GM23248 (cell line): ENCODE data around the gene KIF6. TPM values are rescaled to one million over a fixed set of nuclear protein-coding genes. Genes with fewer than 3 reads are reported as not detected.

Experiments used
- DNase-seq: peaks from one replicate; pipeline ENCODE4 v3.0.0-alpha.2; 2015
- H2AFZ ChIP-seq: fragments of 200-600 bp; sonication (generic); 2 replicates; pipeline ENCODE4 v1.6.1; 2016; ENCODE audit warnings: antibody characterized with exemption
- H3F3A ChIP-seq: fragments of 200-600 bp; sonication (generic); 2 replicates; pipeline ENCODE4 v1.6.1; 2016; ENCODE audit warnings: mild to moderate bottlenecking, antibody characterized with exemption, mixed run types; ENCODE audit not compliant: insufficient read depth
- H3K27ac ChIP-seq: fragments of 200-600 bp; sonication (generic); 2 replicates; pipeline ENCODE4 v1.5.1; 2016; ENCODE audit warnings: mild to moderate bottlenecking
- H3K27me3 ChIP-seq: fragments of 200-600 bp; sonication (generic); replicated peaks from 2 replicates; pipeline ENCODE4 v1.6.1; 2016; ENCODE audit warnings: mild to moderate bottlenecking; ENCODE audit not compliant: insufficient read depth
- H3K36me3 ChIP-seq: fragments of 200-600 bp; sonication (generic); 2 replicates; pipeline ENCODE4 v1.6.1; 2016; ENCODE audit warnings: low read depth, mild to moderate bottlenecking
- H3K4me1 ChIP-seq: fragments of 200-600 bp; sonication (generic); 2 replicates; pipeline ENCODE4 v1.6.1; 2016; ENCODE audit warnings: mild to moderate bottlenecking; ENCODE audit not compliant: insufficient read depth
- H3K4me2 ChIP-seq: fragments of 200-600 bp; sonication (generic); one replicate; pipeline ENCODE4 v1.6.1; 2016; ENCODE audit warnings: mild to moderate bottlenecking; ENCODE audit not compliant: unreplicated experiment
- H3K4me3 ChIP-seq: fragments of 200-600 bp; sonication (generic); 2 replicates; pipeline ENCODE4 v1.5.1; 2016; ENCODE audit warnings: mild to moderate bottlenecking
- H3K79me2 ChIP-seq: fragments of 200-600 bp; sonication (generic); 2 replicates; pipeline ENCODE4 v1.6.1; 2016; ENCODE audit warnings: mild to moderate bottlenecking; ENCODE audit not compliant: insufficient read depth
- H3K9ac ChIP-seq: fragments of 200-600 bp; sonication (generic); 2 replicates; pipeline ENCODE4 v1.6.1; 2016; ENCODE audit warnings: mild to moderate bottlenecking
- H3K9me2 ChIP-seq: fragments of 200-600 bp; sonication (generic); 2 replicates; pipeline ENCODE4 v1.6.1; 2016; ENCODE audit warnings: mixed run types, mild to moderate bottlenecking, moderate library complexity; ENCODE audit not compliant: insufficient read depth
- H3K9me3 ChIP-seq: fragments of 200-600 bp; sonication (generic); one replicate; pipeline ENCODE4 v1.6.1; 2017; ENCODE audit warnings: low read depth
- H4K20me1 ChIP-seq: fragments of 200-600 bp; sonication (generic); 2 replicates; pipeline ENCODE4 v1.6.0; 2016; ENCODE audit not compliant: insufficient read depth
- EZH2 ChIP-seq: fragments of 200-600 bp; sonication (generic); IDR thresholded peaks from 2 replicates; pipeline ENCODE4 v1.6.1; 2018; ENCODE audit warnings: antibody characterized with exemption, mild to moderate bottlenecking; ENCODE audit not compliant: insufficient read depth, poor library complexity, severe bottlenecking
- EZH2phosphoT487 ChIP-seq: fragments of 200-600 bp; sonication (generic); IDR thresholded peaks from 2 replicates; pipeline ENCODE4 v1.6.1; 2018; ENCODE audit warnings: antibody characterized with exemption, moderate library complexity, mild to moderate bottlenecking, low read depth; ENCODE audit not compliant: insufficient read depth
- WGBS, 2 experiments: methylation state at CpG; one replicate each; pipeline ENCODE4 v1.1.6; 2015 to 2017; ENCODE audit warnings: low lambda C conversion rate in 2 of 2, low coverage in 1 of 2; ENCODE audit errors: missing lambda C conversion rate in 2 of 2; 5-methylcytosine and 5-hydroxymethylcytosine counted together
- in situ Hi-C: fragments of 300-500 bp; cut with MboI; formaldehyde crosslinking; loops from 2 replicates; pipeline ENCODE4 v1.15.0; 2020
- polyA plus RNA-seq: library from polyadenylated mRNA; unstranded; fragments of >200 nt; fragmentation: Nextera tagmentation; extraction: Ambion mirVana; gene quantifications from 2 replicates; pipeline ENCODE4 v1.2.1, GENCODE V29; 2016
- total RNA-seq: library from RNA; depleted of rRNA; stranded (reverse); fragments of >200 nt; shearing (Covaris generic); gene quantifications from 2 replicates; pipeline ENCODE4 v1.2.3, GENCODE V29; 2014

KIF6 gene
- total and polyA plus RNA-seq, 2 experiments from 2014 or later: 0.22 to 0.91 TPM

- peak overlapping the region; percentile 47 for H3K27ac ChIP-seq
- H2AFZ ChIP-seq: peak overlapping the region; percentile 82
- in situ Hi-C loops: no loop called here
- no peaks in the 10 kb centered on the region for H3K27me3 ChIP-seq
- H4K20me1 ChIP-seq: no peaks in the 10 kb centered on the region
- H3F3A ChIP-seq: peaks cover 31% of the 10 kb centered on the region
- peaks cover 37% of the 10 kb centered on the region for H3K4me1 ChIP-seq
- no peaks in the 10 kb centered on the region for H3K79me2 ChIP-seq
- peak; percentile 36 for DNase-seq
- no peak overlapping the region for H3K4me2 ChIP-seq
- WGBS, 2 experiments: 22 to 32% methylated on average over 6 of the region's 6 CpGs
- H3K4me3 ChIP-seq: no peak overlapping the region
- H3K36me3 ChIP-seq: no peaks in the 10 kb centered on the region
- TF ChIP-seq EZH2: no peak
- TF ChIP-seq EZH2phosphoT487: no peak
- H3K9me2 ChIP-seq: no peaks in the 10 kb centered on the region
- H3K9me3 ChIP-seq: no peaks in the 10 kb centered on the region
- no peak overlapping the region for H3K9ac ChIP-seq
Observed at GRCh38 chr6:39422238-39422637, 303.0 kb downstream of the KIF6 start.

GRCh38 chr6:39421383-39422225 is 303.6 kb downstream of the KIF6 start:
- in situ Hi-C loops: no loop called here
- peak overlapping the region; percentile 82 for H2AFZ ChIP-seq
- no peaks in the 10 kb centered on the region for H4K20me1 ChIP-seq
- H3K4me1 ChIP-seq: peaks cover 39% of the 10 kb centered on the region
- no peaks in the 10 kb centered on the region for H3K9me3 ChIP-seq
- no peak overlapping the region for H3K4me2 ChIP-seq
- no peaks in the 10 kb centered on the region for H3K9me2 ChIP-seq
- peaks cover 31% of the 10 kb centered on the region for H3F3A ChIP-seq
- H3K27me3 ChIP-seq: no peaks in the 10 kb centered on the region
- TF ChIP-seq EZH2phosphoT487 (no peak), EZH2 (no peak)
- H3K9ac ChIP-seq: no peak overlapping the region
- 29 to 30% methylated on average over 11 of the region's 11 CpGs for WGBS, 2 experiments
- H3K79me2 ChIP-seq: no peaks in the 10 kb centered on the region
- H3K27ac ChIP-seq: peak overlapping the region; percentile 47
- no peaks in the 10 kb centered on the region for H3K36me3 ChIP-seq
- DNase-seq: peak; percentile 63
- no peak overlapping the region for H3K4me3 ChIP-seq

- DNase-seq: no peak
Observed at GRCh38 chr6:39420300-39421265, 304.6 kb downstream of the KIF6 start.

GRCh38 chr6:39419607-39420006 is 305.6 kb downstream of the KIF6 start:
- no peak overlapping the region for H3K4me2 ChIP-seq
- no peaks in the 10 kb centered on the region for H3K9me3 ChIP-seq
- in situ Hi-C loops: no loop called here
- WGBS, 2 experiments: 89 to 97% methylated on average over 3 of the region's 3 CpGs
- H3F3A ChIP-seq: peaks cover 23% of the 10 kb centered on the region
- H3K36me3 ChIP-seq: no peaks in the 10 kb centered on the region
- no peaks in the 10 kb centered on the region for H3K9me2 ChIP-seq
- H3K4me1 ChIP-seq: peaks cover 33% of the 10 kb centered on the region
- no peaks in the 10 kb centered on the region for H4K20me1 ChIP-seq
- no peak overlapping the region for H2AFZ ChIP-seq
- no peaks in the 10 kb centered on the region for H3K79me2 ChIP-seq
- H3K9ac ChIP-seq: no peak overlapping the region
- H3K27me3 ChIP-seq: no peaks in the 10 kb centered on the region
- H3K27ac ChIP-seq: no peak overlapping the region
- no peak overlapping the region for H3K4me3 ChIP-seq
- no peak for TF ChIP-seq EZH2
- TF ChIP-seq EZH2phosphoT487: no peak
- no peak for DNase-seq

More at GRCh38 chr6:39420300-39421265, 304.6 kb downstream of the KIF6 start:
- Histone ChIP-seq H3K79me2 (no peaks in the 10 kb centered on the region), H3K9me3 (no peaks in the 10 kb centered on the region), H3K4me3 (no peak overlapping the region), H3K36me3 (no peaks in the 10 kb centered on the region), H3K9me2 (no peaks in the 10 kb centered on the region), H3K27me3 (no peaks in the 10 kb centered on the region), H3K4me2 (no peak overlapping the region), H3K9ac (no peak overlapping the region), H4K20me1 (no peaks in the 10 kb centered on the region), H3F3A (peaks cover 31% of the 10 kb centered on the region), H2AFZ (no peak overlapping the region), H3K4me1 (peaks cover 40% of the 10 kb centered on the region), H3K27ac (no peak overlapping the region)
- WGBS, 2 experiments: 86 to 87% methylated on average over 15 of the region's 15 CpGs
- in situ Hi-C loops: no loop called here
- TF ChIP-seq EZH2 (no peak), EZH2phosphoT487 (no peak)
